GM19043 (cell line): ENCODE results near the gene ANO3.

ENCODE experiments used
- ATAC-seq: cut with Tn5 transposase; IDR thresholded peaks from one replicate; pipeline ENCODE4 v1.9.1; 2021; ENCODE audit warnings: low read depth; ENCODE audit not compliant: unreplicated experiment

ANO3 gene

GRCh38 chr11:26350002-26350401 is 18.1 kb downstream of the ANO3 start:
- ATAC-seq: no peak

GRCh38 chr11:26353010-26353409 is 21.1 kb downstream of the ANO3 start:
- ATAC-seq: no peak

GRCh38 chr11:26359055-26359454 is 27.1 kb downstream of the ANO3 start:
- no peak for ATAC-seq

DNA sequence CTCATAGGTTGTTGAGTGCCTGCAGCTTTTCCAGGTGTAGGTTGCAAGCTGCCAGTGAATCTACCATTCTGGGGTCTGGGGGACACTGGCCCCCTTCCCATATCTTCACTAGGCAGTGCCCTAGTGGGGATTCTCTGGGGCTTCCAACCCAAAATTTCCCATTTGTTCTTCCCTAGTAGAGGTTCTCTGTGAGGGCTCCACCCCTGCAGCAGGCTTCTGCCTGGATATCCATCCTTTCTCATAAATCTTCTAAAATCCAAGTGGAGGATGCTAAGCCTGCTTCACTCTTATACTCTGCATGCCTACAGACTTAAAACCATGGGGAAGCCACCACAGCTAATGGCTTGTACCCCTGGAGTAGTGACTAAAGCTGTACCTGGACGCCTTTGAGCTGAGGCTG is 33.4 kb downstream of the ANO3 start:
- ATAC-seq: no peak

DNA sequence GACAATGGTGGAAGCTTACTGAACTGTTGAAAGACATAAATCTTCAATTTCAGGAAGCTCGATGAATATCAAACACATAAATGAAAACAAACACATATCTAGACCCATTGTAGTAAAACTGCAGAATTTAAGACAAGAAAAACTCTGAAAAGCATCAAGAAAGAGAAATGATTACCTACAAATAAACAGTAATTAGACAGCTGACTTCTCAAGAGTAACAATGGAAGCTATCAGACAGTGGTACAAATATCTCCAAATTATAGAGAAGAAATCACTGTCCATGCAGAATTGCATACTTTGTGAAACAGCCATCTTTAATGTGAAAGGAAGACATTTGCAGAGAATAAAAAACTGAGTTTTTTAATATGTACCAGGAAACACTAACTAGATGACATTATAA is 45.7 kb downstream of the ANO3 start:
- ATAC-seq: no peak

DNA sequence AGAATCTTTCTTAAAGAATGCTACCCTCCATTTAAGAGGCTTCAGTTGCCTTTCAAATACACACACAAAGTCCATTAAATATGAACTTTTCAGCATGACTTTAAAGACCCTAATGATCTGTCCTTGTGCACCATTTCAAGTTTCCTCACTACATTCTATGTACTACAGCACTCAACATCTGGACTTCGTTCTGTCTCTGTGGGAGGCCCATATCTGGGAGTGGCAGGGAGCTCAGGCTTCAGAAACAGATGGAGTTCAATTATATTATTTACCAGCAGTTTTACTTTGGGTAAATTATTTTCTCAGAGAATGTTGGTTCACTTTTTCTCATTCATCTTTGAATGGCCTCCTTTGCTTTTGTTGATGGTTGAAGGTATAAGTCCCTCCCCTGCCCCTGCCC is 67.4 kb downstream of the ANO3 start:
- ATAC-seq: no peak

DNA sequence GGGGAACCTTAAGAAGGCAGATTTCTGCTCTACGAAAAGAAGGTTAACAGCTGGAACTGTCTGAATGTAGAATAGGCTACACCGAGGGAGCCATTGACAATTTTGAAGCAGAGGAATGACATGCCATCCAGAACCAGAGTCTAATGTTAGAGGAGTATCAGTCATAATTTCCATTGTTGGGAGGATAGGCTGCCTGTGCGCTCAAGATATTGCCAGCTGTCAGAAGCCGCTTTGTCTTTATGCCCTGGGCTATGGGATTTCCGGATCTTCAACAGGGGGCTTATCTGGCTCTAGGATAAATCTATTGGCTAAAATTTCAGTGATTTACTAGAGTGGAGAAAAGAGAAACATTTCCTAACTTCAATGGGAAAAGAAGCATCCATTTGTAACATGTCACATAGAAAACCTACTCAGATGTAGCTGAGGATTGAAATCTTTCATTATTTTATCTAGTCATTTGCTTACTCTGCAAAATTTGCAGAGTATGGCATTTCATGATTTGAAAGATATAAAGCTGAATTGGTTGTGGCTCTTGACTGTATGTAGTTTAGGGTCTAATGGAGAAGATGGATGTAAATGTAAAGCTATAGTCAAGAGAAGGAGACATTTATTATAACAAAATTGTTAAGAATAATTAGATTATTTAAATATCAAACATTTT is 78.9 kb downstream of the ANO3 start:
- no peak for ATAC-seq

- ATAC-seq: no peak
These were observed 81.0 kb downstream of the ANO3 start for GRCh38 chr11:26412955-26413354.

DNA sequence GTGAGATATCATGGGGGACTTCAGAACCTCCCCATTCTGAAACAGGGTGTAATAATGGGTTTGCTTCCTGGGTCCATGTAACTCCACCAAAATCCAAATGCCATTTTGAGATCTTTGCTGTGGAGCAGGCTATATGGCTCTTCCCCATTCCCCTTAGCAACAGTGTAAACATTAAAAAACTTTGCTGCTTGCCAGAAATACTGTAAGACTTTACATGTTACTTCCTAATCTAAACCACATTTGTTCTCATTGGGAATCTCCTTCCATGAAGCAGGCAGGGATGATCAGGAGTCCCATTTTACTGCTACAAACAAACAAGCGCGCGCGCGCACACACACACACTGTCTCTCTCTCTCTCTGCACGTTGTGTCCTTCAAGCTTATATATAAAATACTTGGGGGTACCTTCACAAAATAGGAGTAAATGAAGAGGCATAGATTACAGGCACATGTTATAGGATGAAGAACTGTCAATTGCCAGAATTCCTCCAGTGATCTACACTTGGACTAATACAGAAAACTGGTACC is 86.5 kb downstream of the ANO3 start:
- no peak for ATAC-seq

DNA sequence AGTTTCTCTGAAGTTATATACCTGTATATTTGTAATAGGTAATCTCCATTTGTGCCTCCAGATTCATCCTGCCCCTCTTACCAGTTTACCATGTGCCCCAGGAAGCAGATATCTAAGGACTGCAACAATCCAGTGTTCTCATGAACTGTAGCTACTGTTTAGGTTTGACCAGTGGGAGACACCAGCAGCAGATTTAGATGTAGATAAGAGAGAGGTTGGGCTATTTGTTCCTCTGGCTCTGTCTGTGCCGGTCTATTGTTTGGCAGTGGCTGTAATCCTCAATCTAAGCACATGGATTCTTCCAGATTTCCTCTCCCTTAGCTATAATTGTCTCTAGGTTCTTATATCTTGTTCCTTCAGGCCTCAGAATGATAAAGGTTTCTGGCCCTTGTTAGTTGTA is 88.4 kb downstream of the ANO3 start:
- ATAC-seq: no peak

DNA sequence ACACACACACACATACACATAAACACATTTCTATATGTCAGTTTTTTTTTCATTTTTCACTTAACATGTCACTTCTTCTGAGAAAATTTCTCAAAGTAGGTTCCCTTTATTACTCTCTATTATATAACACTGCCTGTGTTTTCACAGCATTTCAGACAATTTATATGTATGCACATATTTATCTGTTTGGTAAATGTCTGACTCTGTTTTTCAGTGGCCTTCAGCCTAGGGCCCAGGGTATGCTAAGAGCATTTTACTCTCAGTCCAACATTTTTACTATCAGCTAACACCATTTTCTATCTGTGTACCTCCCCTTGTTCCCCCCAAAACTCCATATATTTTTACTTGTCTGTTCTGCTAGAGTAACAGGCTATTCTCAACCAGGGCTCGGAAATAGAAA is 92.3 kb downstream of the ANO3 start:
- no peak for ATAC-seq

- ATAC-seq: no peak
These were observed 107.9 kb downstream of the ANO3 start for GRCh38 chr11:26439854-26440253.

- ATAC-seq: no peak
These were observed 110.2 kb downstream of the ANO3 start for GRCh38 chr11:26442131-26442530.

DNA sequence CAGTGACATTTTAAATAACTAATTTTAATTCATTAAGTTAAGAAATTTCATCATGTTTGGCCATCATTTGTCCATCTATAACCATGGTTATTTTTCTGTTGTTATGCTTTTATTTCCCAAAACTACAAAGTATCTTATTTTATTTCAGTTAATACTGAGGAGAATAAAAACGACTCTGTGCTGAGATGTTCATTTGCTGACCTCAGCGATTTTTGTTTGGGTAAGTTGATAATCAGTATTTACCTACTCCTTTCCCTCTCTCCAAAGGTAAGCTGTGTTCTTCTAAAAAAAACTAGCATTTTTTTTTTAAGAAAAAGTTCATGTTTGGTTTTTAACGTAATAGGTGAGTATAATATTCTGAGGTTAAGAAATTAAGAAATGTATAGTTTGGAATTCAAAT is 111.7 kb downstream of the ANO3 start:
- no peak for ATAC-seq

DNA sequence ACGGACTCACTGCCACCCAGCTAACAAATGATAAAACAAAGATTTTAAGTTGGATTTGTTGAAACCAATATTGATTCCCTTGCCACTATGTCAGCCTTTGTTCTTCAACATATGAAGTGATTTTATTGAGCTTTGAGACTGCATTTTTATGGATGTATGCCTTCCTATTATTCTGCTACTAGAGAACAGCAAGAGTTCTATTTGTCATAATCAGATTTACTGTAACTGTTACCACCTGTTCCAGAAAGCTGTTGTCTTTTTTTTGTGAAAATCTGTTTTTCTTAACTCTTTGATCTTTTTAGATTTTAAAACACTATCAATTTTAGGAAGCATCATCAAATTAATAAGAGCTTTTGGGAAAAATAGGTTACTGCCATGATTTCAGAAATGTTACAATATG is 125.7 kb downstream of the ANO3 start:
- ATAC-seq: no peak

DNA sequence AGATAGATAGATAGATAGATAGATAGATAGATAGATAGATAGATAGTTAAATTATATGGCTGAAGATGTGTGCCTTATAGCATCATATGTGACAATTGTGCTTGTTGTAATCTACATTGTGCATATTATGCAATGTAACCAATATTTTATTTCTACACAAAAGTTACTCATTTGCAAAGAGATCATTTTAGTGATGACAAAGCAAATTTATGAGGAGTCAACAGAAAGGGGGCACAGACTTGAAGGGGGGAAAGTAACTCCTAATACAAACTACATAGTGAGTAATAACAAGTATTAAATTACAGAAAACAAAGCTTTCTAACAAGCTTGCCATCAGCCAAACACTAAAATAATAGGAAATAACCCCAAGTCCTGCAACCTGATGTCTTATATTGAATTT is 133.3 kb downstream of the ANO3 start:
- ATAC-seq: no peak

DNA sequence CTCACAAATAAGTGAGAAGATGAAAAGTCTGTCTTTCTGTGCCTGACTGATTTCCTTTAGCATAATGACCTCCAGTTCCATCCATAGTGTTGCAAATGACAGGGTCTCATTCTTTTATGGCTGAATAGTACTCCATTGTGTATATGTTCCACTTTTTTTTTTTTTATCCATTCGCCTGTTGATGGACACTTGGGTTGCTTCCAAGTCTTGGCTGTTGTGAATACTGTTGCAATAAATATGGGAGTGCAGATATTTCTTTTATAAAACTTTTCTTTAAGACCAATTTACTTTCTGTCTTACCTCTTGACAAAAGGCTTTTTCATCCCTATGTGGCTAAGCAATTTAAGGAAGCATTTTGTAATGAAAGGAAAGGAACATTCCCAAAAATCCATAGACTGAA is 135.6 kb downstream of the ANO3 start:
- ATAC-seq: no peak

DNA sequence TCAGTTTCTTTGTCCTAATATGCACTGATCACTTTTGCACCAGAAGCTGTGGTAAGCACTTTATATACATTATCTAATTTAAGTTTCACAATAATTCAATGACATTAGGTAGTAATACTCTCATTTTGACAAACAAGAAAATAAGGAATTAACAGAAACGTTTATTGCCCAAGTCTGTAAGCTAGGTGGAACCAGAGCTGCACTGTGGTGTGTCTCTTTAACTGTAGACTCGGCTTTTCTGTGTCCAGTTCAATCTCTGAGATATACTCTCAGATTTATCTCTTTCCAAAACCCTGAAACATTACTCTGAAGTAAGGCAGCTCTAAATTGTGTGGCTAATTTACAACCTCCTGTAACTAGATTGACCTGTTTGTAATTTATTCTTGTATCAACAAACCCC is 139.1 kb downstream of the ANO3 start:
- no peak for ATAC-seq

GRCh38 chr11:26473216-26474194 is 141.6 kb downstream of the ANO3 start:
- ATAC-seq: no peak

DNA sequence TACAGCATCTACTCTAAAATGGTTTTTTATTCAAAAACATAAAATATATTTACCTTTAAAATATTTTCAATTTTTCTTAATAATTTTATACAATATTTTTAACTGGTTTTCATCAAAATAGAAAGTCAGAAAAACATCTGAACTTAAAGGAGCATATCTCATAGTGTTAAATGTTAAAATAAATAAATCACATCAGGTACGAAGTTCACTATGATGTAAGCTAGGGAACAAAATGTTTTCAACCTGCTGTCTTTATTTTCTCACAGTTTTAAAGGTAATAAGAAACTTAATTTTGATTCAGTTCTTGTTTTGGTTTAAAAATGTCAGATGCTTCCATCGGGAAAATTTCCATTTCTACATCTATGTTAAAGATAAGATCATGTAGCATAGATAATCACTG is 142.5 kb downstream of the ANO3 start:
- no peak for ATAC-seq

DNA sequence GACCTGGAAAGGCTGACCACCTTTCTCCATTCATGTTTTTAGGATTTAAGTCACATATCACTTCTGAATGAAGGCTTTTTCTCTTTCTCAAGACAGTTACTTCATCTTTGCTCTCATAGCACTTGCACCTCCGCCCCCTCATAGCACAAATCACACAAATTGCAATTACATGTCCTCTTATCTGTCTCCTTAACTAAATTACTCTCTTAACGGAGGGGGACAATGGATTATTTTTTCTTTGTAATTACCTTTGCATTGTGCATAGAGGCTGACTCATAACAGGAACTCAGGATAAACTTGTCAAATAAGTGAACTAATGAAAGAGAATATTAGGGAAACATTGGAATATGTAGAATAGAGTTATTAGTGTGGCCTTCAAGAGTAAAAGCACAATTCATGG is 145.5 kb downstream of the ANO3 start:
- ATAC-seq: no peak

- no peak for ATAC-seq
These were observed 146.8 kb downstream of the ANO3 start for GRCh38 chr11:26478710-26479109.
